Measurements from ENCODE around the gene CFAP20DC.

Gene CFAP20DC

GRCh38 chr3:58798312-58798711 is 251.5 kb downstream of the CFAP20DC start:
- no peak for DNase-seq

- DNase-seq = no peak
Observed at GRCh38 chr3:58794750-58795149, 255.1 kb downstream of the CFAP20DC start.

- no peak for DNase-seq
Observed at GRCh38 chr3:58793938-58794337, 255.9 kb downstream of the CFAP20DC start.

GRCh38 chr3:58792921-58793451 is 256.8 kb downstream of the CFAP20DC start:
- DNase-seq = no peak

- DNase-seq = no peak
Observed at GRCh38 chr3:58789385-58789784, 260.4 kb downstream of the CFAP20DC start.

GRCh38 chr3:58784888-58785287 is 264.9 kb downstream of the CFAP20DC start:
- DNase-seq = no peak

- DNase-seq = no peak
Observed at GRCh38 chr3:58784425-58784824, 265.4 kb downstream of the CFAP20DC start.

GRCh38 chr3:58783845-58784244 is 266.0 kb downstream of the CFAP20DC start:
- DNase-seq = no peak

- no peak for DNase-seq
Observed at GRCh38 chr3:58779934-58780333, 269.9 kb downstream of the CFAP20DC start.

- DNase-seq = peak in 1 of 2 experiments; percentile 2
Observed at GRCh38 chr3:58776231-58776630, 273.6 kb downstream of the CFAP20DC start.

- no peak for DNase-seq
Observed at GRCh38 chr3:58772462-58772861, 277.4 kb downstream of the CFAP20DC start.

- DNase-seq = no peak
Observed at GRCh38 chr3:58769065-58769464, 280.8 kb downstream of the CFAP20DC start.

- DNase-seq = no peak
Observed at GRCh38 chr3:58766587-58767282, 283.1 kb downstream of the CFAP20DC start.

- DNase-seq = no peak
Observed at GRCh38 chr3:58755150-58755549, 294.7 kb downstream of the CFAP20DC start.

GRCh38 chr3:58754074-58754473 is 295.8 kb downstream of the CFAP20DC start:
- DNase-seq = no peak

GRCh38 chr3:58751882-58752567 is 297.8 kb downstream of the CFAP20DC start:
- no peak for DNase-seq

GRCh38 chr3:58751235-58751634 is 298.6 kb downstream of the CFAP20DC start:
- no peak for DNase-seq

GRCh38 chr3:58749948-58750347 is 299.9 kb downstream of the CFAP20DC start:
- DNase-seq = no peak

- no peak for DNase-seq
Observed at GRCh38 chr3:58748024-58748423, 301.8 kb downstream of the CFAP20DC start.

GRCh38 chr3:58746758-58747157 is 303.1 kb downstream of the CFAP20DC start:
- no peak for DNase-seq

- no peak for DNase-seq
Observed at GRCh38 chr3:58743296-58743695, 306.5 kb downstream of the CFAP20DC start.

GRCh38 chr3:58742239-58742638 is 307.6 kb downstream of the CFAP20DC start:
- DNase-seq = no peak

- DNase-seq = no peak
Observed at GRCh38 chr3:58737644-58738043, 312.2 kb downstream of the CFAP20DC start.

- no peak for DNase-seq
Observed at GRCh38 chr3:58731673-58732072, 318.2 kb downstream of the CFAP20DC start.

Measured in NCI-H524 (cell line).